Upper lobe of left lung (tissue), 4 donors: Measurements from ENCODE around the gene PPM1D.

Experiments used
- EP300 ChIP-seq, 4 donors: sonication (generic); formaldehyde crosslinking; IDR thresholded peaks; one replicate each; pipeline ENCODE4 v1.5.1; 2017; ENCODE audit warnings: antibody characterized with exemption in 4 of 4, control low read depth in 2 of 4
- POLR2AphosphoS5 ChIP-seq, 2 donors: sonication (generic); formaldehyde crosslinking; IDR thresholded peaks; one replicate each; pipeline ENCODE4 v1.5.1; 2017; ENCODE audit warnings: antibody characterized with exemption in 2 of 2
- TF ChIP-seq, protein P1 (sequence below), 6 experiments: fragments of 450-650 bp in 4 of 6; fragments of 200-600 bp in 2 of 6; sonication (generic) in 2 of 6; IDR thresholded peaks; one replicate each; pipeline ENCODE4 v1.5.1; 2016 to 2019; ENCODE audit warnings: antibody characterized with exemption in 6 of 6

DNA sequence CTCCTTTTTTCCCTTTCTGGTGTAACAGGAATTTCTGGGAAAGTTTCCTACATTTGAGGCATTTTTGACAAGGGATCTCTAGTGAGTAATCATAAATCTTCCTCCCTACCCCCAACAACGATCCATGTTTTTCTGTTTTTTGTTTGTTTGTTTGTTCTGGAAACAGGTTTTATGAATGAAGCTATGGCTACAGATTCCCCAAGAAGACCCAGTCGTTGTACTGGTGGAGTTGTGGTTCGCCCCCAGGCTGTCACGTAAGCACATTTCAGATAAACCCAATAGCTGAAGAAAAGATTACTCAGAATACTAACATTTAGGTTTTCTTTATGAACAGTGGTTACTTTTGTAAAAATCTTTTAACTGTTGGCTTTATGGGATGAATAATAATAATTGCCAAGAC is 79.3 kb downstream of the PPM1D start:
- no peak for TF ChIP-seq EP300 (IDR thresholded peaks at IDR 0.05)
- TF ChIP-seq, protein P1, sequence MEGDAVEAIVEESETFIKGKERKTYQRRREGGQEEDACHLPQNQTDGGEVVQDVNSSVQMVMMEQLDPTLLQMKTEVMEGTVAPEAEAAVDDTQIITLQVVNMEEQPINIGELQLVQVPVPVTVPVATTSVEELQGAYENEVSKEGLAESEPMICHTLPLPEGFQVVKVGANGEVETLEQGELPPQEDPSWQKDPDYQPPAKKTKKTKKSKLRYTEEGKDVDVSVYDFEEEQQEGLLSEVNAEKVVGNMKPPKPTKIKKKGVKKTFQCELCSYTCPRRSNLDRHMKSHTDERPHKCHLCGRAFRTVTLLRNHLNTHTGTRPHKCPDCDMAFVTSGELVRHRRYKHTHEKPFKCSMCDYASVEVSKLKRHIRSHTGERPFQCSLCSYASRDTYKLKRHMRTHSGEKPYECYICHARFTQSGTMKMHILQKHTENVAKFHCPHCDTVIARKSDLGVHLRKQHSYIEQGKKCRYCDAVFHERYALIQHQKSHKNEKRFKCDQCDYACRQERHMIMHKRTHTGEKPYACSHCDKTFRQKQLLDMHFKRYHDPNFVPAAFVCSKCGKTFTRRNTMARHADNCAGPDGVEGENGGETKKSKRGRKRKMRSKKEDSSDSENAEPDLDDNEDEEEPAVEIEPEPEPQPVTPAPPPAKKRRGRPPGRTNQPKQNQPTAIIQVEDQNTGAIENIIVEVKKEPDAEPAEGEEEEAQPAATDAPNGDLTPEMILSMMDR (IDR thresholded peaks at IDR 0.05): no peak
- no peak for TF ChIP-seq POLR2AphosphoS5 (IDR thresholded peaks at IDR 0.05)
